ENCODE results near the gene SCLY.
"Not testable (repeated sequence)": the region's sequence is repeated elsewhere in the genome, so short reads cannot be mapped to it uniquely, and the experiment has no call there.

SCLY gene

GRCh38 chr2:238114851-238115660, 54.3 kb downstream of the SCLY start:
- no peak for DNase-seq (ENCODE audit: low read depth)

- not testable (repeated sequence) for DNase-seq (ENCODE audit: low read depth)
Measured at GRCh38 chr2:238115709-238116108, 54.9 kb downstream of the SCLY start.

- DNase-seq (ENCODE audit: low read depth): no peak
Measured at GRCh38 chr2:238116298-238117198, 55.7 kb downstream of the SCLY start.

- DNase-seq (ENCODE audit: low read depth): no peak
Measured at GRCh38 chr2:238117199-238118154, 56.7 kb downstream of the SCLY start.

GRCh38 chr2:238119756-238120462, 59.1 kb downstream of the SCLY start:
- no peak for DNase-seq (ENCODE audit: low read depth)

GRCh38 chr2:238120463-238121298, 59.9 kb downstream of the SCLY start:
- DNase-seq (ENCODE audit: low read depth): no peak

- DNase-seq (ENCODE audit: low read depth): no peak
Measured at GRCh38 chr2:238121511-238122286, 60.9 kb downstream of the SCLY start.

- no peak for DNase-seq (ENCODE audit: low read depth)
Measured at GRCh38 chr2:238122287-238123217, 61.8 kb downstream of the SCLY start.

- no peak for DNase-seq (ENCODE audit: low read depth)
Measured at GRCh38 chr2:238123218-238123971, 62.6 kb downstream of the SCLY start.

- no peak for DNase-seq (ENCODE audit: low read depth)
Measured at GRCh38 chr2:238123991-238124470, 63.2 kb downstream of the SCLY start.

- no peak for DNase-seq (ENCODE audit: low read depth)
Measured at GRCh38 chr2:238124488-238125126, 63.8 kb downstream of the SCLY start.

GRCh38 chr2:238125127-238125885, 64.5 kb downstream of the SCLY start:
- DNase-seq (ENCODE audit: low read depth): no peak

- DNase-seq (ENCODE audit: low read depth): no peak
Measured at GRCh38 chr2:238126338-238126737, 65.5 kb downstream of the SCLY start.

GRCh38 chr2:238126775-238127164, 66.0 kb downstream of the SCLY start:
- no peak for DNase-seq (ENCODE audit: low read depth)

- DNase-seq (ENCODE audit: low read depth): no peak
Measured at GRCh38 chr2:238127165-238128060, 66.6 kb downstream of the SCLY start.

Measured in stimulated activated CD8-positive, alpha-beta memory T cell treated with anti-CD3 and anti-CD28 coated beads, Interleukin-15, amount 100 ng/mL, for 1 hour (primary cell).